Loucy (cell line): Measurements from ENCODE around the gene LHFPL6.

Experiments
- EZH2phosphoT487 ChIP-seq: fragments of 200-600 bp; IDR thresholded peaks from 2 replicates; pipeline ENCODE4 v1.6.1; 2018; ENCODE audit warnings: antibody characterized with exemption, mild to moderate bottlenecking, moderate library complexity, borderline replicate concordance
- TF ChIP-seq, protein P1 (sequence below): fragments of 200-600 bp; sonication (generic); conservative IDR thresholded peaks from 2 replicates; pipeline ENCODE4 v1.5.1; 2014; ENCODE audit warnings: mild to moderate bottlenecking, antibody characterized with exemption, low read length

DNA sequence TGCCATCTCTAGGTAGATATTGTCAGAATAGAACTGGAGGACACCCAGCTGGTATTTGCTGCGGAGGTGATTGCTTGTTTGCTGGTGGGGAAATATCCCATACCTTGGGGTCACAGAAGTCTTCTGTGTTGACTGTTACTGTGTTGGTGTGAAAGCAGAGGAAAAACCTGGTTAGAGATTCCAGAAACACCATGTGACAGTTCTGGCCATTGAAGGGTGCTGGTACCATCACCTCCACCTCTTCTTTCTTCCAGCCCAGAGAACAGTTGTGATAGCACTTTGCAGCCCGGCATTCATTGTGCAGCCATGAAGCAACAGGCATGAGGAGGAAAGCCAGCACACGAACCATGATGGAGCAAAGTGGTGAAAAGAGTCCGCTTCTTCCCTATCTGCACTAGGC lies 4.9 kb upstream of the LHFPL6 start:
- TF ChIP-seq, protein P1, sequence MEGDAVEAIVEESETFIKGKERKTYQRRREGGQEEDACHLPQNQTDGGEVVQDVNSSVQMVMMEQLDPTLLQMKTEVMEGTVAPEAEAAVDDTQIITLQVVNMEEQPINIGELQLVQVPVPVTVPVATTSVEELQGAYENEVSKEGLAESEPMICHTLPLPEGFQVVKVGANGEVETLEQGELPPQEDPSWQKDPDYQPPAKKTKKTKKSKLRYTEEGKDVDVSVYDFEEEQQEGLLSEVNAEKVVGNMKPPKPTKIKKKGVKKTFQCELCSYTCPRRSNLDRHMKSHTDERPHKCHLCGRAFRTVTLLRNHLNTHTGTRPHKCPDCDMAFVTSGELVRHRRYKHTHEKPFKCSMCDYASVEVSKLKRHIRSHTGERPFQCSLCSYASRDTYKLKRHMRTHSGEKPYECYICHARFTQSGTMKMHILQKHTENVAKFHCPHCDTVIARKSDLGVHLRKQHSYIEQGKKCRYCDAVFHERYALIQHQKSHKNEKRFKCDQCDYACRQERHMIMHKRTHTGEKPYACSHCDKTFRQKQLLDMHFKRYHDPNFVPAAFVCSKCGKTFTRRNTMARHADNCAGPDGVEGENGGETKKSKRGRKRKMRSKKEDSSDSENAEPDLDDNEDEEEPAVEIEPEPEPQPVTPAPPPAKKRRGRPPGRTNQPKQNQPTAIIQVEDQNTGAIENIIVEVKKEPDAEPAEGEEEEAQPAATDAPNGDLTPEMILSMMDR, result no peak
- TF ChIP-seq EZH2phosphoT487, result no peak
